ENCODE results near the gene GBP1. TPM values are rescaled to one million over a fixed set of nuclear protein-coding genes. Genes with fewer than 3 reads are reported as not detected.
"Not testable (repeated sequence)": the region's sequence is repeated elsewhere in the genome, so short reads cannot be mapped to it uniquely, and the experiment has no call there.

GBP1 gene
- total RNA-seq, 1 donor from 2014 or later, result 38.4 TPM

DNA sequence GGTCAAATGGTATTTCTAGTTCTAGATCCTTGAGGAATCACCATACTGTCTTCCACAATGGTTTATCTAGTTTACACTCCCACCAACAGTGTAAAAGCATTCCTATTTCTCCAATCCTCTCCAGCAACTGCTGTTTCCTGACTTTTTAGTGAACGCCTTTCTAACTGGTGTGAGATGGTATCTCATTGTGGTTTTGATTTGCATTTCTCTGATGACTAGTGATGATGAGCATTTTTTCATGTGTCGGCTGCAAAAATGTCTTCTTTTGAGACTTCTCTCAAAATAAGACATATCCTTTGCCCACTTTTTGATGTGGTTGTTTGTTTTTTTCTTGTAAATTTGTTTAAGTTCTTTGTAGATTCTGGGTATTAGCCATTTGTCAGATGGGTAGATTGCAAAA lies 36.0 kb downstream of the GBP1 start:
- not testable (repeated sequence) for ATAC-seq

DNA sequence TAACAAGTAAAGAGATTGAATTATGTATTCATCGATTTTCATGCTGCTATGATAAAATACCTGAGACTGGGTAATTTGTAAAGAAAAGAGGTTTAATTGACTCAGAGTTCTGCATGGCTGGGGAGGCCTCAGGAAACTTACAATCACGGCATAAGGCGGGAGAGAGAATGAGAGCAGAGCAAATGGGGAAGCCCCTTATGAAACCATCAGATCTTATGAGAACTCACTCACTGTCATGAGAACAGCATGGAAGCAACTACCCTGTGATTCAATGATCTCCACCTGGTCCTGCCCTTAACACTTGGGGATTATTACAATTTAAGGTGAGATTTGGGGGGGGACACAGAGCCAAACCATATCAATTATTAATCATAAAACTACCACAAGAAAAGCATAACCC lies 39.1 kb downstream of the GBP1 start:
- intact Hi-C loops (cut with DNase I), result no loop called here
- no peak for ATAC-seq
- no peak for DNase-seq (ENCODE audit: low spot score)

More for the DNA sequence above, 36.0 kb downstream of the GBP1 start:
- DNase-seq (ENCODE audit: low spot score); intact Hi-C loops (cut with DNase I): not testable (repeated sequence)

DNA sequence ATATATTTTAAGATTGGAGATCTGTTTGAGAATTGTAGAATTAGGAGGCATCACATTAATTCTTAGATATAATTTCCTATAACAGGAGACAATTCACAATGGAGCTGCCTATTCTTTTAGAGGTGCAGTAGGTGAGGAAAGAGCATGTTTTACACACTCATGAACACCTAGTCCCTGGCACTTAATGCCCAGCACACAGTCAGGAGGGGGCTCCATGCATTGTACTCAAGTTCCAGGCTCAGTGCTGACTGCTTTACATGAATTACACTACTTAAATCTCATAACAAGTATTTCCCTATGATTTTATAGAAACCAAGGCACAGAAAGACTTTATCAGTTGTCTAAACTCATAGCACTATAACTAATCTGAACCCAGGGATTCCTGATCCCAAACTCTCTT lies 42.0 kb downstream of the GBP1 start:
- ATAC-seq (no peak), DNase-seq (ENCODE audit: low spot score) (no peak)
- intact Hi-C loops (cut with DNase I), result no loop called here

DNA sequence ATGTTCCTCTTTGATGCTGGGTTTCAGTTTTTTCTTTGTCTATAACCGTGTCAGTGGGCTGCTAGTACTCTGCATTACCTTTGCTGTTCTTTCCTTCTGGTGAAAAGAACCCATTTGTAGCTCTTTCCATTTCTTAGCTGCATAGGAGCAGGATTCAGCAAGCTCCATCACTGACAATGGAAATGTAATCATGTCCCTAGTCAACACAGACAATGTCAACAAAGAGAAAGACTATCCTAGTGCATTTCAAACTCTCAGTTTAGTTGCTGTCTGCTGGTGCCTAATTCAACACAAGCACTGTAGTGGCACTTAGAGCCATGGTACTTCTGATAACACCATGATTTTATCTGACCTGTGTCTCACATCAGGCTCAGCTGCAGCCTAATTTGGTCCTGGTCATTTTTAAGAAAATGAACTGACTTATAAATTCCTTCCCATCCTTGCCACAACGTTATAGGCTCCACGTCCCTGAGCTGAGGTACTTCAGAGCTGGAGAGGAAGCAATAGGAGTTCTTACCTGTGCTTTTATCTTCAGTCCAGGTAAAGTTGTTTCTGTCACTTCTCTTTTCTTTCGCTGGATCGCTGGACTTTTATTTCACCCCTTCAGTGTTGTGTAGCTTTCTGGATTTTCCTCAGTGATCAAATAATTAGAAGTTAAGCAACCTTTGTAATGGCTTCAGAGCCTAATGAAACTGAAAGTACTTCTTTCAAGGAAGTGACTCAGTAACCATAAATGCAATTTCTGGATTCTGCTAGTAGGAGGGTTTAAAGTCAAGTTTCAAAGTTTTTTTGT lies 42.6 kb downstream of the GBP1 start, which contains the start of gene GBP3:
Gene GBP3, minus strand, starts transcription at position 700 of the 793 bp plus-strand sequence. CDS start 2,145 bp downstream, outside the sequence.
- ATAC-seq (peak; percentile 81), DNase-seq (ENCODE audit: low spot score) (no peak)
- intact Hi-C loops (cut with DNase I), result no loop called here

DNA sequence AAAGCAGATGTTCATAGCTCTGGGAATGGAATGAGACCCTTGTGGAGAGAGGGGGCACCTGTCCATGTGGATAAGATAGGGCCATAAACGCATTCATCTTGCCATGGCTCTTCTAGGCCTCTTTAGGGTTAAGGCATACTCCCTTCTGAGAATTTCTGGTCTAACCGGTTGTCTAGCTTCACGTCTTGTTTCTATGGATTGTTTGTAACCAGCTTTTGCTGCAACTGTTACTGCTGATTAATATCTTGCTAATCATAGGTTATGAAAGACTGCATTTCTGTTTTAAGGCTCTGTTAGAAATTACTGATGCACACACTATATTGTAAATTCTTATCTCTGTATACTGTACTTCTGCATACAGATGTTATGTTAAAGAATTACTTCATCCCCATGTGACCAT lies 46.7 kb downstream of the GBP1 start:
- DNase-seq (ENCODE audit: low spot score); ATAC-seq; intact Hi-C loops (cut with DNase I): not testable (repeated sequence)

DNA sequence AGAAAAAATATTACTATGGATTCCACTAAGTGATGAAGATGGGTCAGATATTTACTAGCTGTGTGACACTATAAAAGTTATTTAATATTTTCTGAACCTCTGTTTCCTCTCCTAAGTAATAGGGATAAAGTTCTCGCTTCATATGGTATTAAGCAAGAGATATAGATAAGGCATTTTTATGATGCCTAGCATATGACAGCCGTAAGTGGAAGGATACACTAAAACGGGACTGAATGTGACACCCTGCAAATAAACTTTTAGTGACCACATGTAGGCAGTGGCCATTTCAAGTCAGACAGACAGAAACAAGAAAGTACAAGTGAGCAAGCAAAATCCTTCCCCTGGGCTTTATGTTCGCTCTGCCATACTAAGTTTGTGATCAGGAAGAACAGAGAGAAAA lies 56.5 kb downstream of the GBP1 start:
- DNase-seq (ENCODE audit: low spot score), result no peak
- ATAC-seq, result no peak
- intact Hi-C loops (cut with DNase I), result no loop called here

DNA sequence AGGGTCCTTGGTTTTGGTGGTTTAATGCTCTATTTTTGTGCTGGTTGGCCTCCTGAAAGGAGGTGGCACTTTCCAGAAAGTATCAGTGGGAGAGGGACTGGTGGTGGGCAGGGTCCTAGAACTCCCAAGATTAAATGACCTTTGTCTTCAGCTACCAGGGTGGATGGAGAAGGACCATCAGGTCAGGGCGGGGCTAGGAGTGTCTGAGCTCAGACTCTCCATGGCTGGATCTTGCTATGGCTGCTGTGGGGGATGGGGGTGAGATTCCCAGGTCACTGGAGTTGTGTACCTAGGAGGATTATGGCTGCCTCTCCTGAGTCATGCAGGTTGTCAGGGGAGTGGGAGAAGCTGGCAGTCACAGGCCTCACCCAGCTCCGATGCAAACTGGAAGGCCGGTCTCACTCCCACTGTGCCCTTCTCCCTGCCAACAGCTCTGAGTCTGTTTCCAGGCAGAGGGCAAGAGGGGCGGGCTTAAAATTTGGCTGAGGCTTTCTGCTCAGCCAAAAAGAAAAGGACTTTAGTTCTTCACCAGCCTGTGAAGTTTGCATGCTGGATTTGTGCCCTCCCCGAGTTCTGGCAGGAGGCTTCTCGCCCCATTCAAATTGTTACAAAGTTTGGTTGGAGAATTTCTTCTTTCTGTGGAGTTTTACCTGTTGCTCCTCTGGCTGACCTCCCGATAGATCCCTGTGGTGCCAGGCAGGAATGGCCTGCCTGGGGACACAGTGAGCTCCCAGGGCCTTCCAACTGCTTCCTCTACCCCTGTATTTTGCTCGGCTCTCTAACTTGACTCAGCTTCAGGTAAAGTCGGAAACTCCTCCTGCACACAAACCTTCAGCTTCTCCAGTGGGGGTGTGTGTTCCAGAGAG lies 59.5 kb downstream of the GBP1 start:
- intact Hi-C loops (cut with DNase I), result no loop called here
- DNase-seq (ENCODE audit: low spot score) (no peak), ATAC-seq (peak; percentile 53)

Other genes starting within 250 kb of the GBP1 start
- gene GTF2B, start 173.6 kb downstream of the GBP1 start, total RNA-seq, result 21.8 TPM
- 34.2 TPM for gene KYAT3, start 72.6 kb downstream of the GBP1 start, total RNA-seq
- gene RBMXL1, start 72.6 kb downstream of the GBP1 start, total RNA-seq, result 25.6 TPM
- gene GBP3, start 42.3 kb downstream of the GBP1 start, total RNA-seq, result 25.9 TPM
- gene GBP2, start 60.9 kb upstream of the GBP1 start, total RNA-seq, result 80.0 TPM
- 0.13 TPM for gene GBP7, start 110.8 kb upstream of the GBP1 start, total RNA-seq
- gene GBP4, start 133.7 kb upstream of the GBP1 start, total RNA-seq, result 19.4 TPM
- 6.4 TPM for gene GBP5, start 207.7 kb upstream of the GBP1 start, total RNA-seq

Measured in sciatic nerve (tissue), 2 donors.